ENCODE results near the gene UNC13C.

- no peak for TF ChIP-seq CTCF (IDR thresholded peaks at IDR 0.05; ENCODE audit: insufficient read depth, low read length)
- TF ChIP-seq POLR2AphosphoS5 (IDR thresholded peaks at IDR 0.05; ENCODE audit: low read depth) = no peak
- no peak for TF ChIP-seq GABPA (IDR thresholded peaks at IDR 0.05; ENCODE audit: low read depth)
- TF ChIP-seq SPI1 (IDR thresholded peaks at IDR 0.05; ENCODE audit: borderline replicate concordance, low read depth) = no peak
- TF ChIP-seq, protein P1, sequence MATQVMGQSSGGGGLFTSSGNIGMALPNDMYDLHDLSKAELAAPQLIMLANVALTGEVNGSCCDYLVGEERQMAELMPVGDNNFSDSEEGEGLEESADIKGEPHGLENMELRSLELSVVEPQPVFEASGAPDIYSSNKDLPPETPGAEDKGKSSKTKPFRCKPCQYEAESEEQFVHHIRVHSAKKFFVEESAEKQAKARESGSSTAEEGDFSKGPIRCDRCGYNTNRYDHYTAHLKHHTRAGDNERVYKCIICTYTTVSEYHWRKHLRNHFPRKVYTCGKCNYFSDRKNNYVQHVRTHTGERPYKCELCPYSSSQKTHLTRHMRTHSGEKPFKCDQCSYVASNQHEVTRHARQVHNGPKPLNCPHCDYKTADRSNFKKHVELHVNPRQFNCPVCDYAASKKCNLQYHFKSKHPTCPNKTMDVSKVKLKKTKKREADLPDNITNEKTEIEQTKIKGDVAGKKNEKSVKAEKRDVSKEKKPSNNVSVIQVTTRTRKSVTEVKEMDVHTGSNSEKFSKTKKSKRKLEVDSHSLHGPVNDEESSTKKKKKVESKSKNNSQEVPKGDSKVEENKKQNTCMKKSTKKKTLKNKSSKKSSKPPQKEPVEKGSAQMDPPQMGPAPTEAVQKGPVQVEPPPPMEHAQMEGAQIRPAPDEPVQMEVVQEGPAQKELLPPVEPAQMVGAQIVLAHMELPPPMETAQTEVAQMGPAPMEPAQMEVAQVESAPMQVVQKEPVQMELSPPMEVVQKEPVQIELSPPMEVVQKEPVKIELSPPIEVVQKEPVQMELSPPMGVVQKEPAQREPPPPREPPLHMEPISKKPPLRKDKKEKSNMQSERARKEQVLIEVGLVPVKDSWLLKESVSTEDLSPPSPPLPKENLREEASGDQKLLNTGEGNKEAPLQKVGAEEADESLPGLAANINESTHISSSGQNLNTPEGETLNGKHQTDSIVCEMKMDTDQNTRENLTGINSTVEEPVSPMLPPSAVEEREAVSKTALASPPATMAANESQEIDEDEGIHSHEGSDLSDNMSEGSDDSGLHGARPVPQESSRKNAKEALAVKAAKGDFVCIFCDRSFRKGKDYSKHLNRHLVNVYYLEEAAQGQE (IDR thresholded peaks at IDR 0.05; ENCODE audit: insufficient replicate concordance, low read depth) = no peak
These were observed 140.8 kb downstream of the UNC13C start for GRCh38 chr15:54119051-54119450.
